ENCODE measurements around the gene SCML2.
"Not testable (repeated sequence)": the region's sequence is repeated elsewhere in the genome, so short reads cannot be mapped to it uniquely, and the experiment has no call there.

The SCML2 gene

GRCh38 chrX:18271309-18271708 is 83.2 kb downstream of the SCML2 start:
- no peak for DNase-seq (ENCODE audit: low read depth)

- no peak for DNase-seq (ENCODE audit: low read depth)
Observed at GRCh38 chrX:18255059-18255458, 99.4 kb downstream of the SCML2 start.

- no peak for DNase-seq (ENCODE audit: low read depth)
Observed at GRCh38 chrX:18252644-18253359, 101.7 kb downstream of the SCML2 start.

GRCh38 chrX:18229646-18230045 is 124.8 kb downstream of the SCML2 start:
- not testable (repeated sequence) for DNase-seq (ENCODE audit: low read depth)

GRCh38 chrX:18228069-18228468 is 126.4 kb downstream of the SCML2 start:
- no peak for DNase-seq (ENCODE audit: low read depth)

- DNase-seq (ENCODE audit: low read depth): no peak
Observed at GRCh38 chrX:18227458-18227857, 127.0 kb downstream of the SCML2 start.

- no peak for DNase-seq (ENCODE audit: low read depth)
Observed at GRCh38 chrX:18220786-18221185, 133.7 kb downstream of the SCML2 start, which contains the start of gene BEND2. BEND2 (minus strand) TSS chrX:18220886; CDS start chrX:18220750, 136 bp downstream.

- no peak for DNase-seq (ENCODE audit: low read depth)
Observed at GRCh38 chrX:18210470-18210869, 144.0 kb downstream of the SCML2 start.

GRCh38 chrX:18206657-18207056 is 147.8 kb downstream of the SCML2 start:
- no peak for DNase-seq (ENCODE audit: low read depth)

GRCh38 chrX:18203631-18204030 is 150.9 kb downstream of the SCML2 start:
- DNase-seq (ENCODE audit: low read depth): no peak

- DNase-seq (ENCODE audit: low read depth): no peak
Observed at GRCh38 chrX:18194688-18195087, 159.8 kb downstream of the SCML2 start.
